Activated gamma-delta T cell treated with Interleukin-2 at 50 U/mL for 16 hours (primary cell): ENCODE data around the gene HORMAD2.

Experiments used
- DNase-seq: peaks from one replicate; pipeline ENCODE4 v3.0.0-alpha.2; 2020

The HORMAD2 gene, protein sequence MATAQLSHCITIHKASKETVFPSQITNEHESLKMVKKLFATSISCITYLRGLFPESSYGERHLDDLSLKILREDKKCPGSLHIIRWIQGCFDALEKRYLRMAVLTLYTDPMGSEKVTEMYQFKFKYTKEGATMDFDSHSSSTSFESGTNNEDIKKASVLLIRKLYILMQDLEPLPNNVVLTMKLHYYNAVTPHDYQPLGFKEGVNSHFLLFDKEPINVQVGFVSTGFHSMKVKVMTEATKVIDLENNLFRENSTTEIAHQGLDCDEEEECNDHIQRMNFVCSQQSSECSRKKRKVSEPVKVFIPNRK

DNA sequence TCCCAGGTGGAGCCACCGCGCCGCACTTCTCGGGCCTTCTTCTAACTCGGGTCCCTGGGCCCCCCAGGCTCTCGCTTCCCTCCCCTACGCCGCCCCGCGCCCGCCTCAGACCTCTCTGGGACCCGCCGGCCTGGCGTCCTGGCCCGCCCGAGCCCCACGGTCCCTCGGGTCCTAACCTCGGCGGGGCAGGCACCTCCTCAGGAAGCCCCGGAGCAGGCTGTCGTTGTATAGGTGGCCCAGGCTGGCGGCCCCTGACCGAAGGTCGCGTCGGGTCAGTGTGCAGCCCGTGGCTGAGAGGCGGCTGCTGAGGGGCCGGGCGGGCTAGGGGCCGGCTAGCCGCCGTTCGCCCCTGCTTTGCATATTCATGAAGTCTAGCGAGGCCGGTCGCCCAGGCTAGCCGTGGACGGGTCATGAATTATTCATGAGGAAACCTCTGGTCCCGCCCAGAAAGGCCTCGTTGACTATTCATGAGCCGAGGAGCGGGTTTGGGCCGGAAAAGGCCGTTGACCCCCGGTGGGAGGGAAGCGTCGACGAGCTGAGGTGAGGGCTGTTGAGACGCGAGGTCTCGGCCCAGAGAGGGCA is at the start of gene HORMAD2:
Gene HORMAD2 (plus strand): TSS at position 513 of the 582 bp plus-strand sequence. CDS start 13,489 bp downstream, outside the sequence.
- no peak for DNase-seq

DNA sequence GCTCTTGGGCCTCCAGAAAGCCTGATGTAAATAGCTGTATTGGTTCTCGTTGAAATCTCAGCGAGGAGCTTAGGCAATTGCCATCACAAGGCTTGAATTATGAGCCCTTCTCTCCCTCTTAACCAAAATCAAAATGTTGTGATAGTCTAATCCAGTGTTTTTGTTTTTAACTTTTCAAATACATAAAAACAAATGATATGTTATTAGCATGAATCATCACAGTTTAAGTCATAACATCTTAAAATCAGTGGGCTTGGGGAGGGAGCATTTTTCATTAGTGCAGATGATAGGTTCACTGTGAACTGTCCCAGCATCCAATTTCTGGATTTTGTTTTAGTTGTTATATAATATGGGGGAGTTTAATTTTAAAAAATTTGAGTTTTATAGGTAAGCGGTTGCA is 48.9 kb upstream of the HORMAD2 start:
- DNase-seq = no peak

DNA sequence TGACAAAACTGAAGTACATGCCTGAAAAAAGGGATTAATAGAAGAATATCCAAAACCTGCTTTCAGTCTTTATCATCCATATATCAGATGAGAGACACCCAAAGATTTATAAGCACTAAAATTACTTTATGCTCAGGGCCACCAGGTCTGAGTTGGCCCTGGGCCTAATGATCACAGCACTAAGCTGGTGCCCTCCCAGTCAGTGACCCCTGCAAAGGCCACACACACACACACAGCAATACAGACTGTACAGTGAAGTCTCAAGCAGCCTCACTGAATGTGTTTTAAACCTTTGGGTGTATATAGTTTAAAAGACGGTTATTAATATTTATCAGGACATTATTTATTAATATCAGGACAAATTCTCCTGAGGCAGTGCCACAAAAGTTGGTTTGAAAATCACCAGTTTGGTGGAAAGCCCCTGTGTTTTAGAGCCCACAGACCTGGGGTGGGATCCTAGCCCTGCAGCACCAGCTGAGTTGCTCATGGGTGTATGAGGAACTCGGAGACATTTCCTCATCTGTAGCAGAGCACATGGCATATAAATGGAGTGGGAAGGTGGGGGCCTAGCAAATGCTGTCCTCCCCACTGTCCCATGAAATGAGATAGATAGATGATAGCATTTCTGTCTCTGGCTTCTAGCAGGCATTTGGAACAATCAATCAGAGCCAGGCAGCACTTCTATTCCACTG is 48.4 kb upstream of the HORMAD2 start:
- no peak for DNase-seq

DNA sequence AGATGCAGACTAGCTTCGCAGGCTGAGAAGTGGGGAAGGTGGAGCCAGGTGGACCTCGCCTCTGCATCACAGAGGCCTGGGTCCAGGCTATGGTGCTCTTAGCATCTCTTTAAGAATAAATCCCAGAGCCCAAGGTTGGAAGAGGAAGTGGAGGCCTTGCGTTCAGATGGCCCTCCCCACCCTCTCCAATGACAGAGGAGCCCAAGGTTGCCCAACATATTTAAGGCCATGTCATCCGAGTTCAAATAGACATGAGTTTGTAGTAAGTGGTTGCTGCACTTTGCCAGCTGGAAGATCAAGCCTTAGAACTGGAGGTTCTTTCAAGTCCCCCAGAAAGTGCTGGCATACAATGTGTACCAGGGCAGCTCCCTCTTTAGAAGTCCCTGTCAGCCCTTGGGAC is 47.1 kb upstream of the HORMAD2 start:
- no peak for DNase-seq

DNA sequence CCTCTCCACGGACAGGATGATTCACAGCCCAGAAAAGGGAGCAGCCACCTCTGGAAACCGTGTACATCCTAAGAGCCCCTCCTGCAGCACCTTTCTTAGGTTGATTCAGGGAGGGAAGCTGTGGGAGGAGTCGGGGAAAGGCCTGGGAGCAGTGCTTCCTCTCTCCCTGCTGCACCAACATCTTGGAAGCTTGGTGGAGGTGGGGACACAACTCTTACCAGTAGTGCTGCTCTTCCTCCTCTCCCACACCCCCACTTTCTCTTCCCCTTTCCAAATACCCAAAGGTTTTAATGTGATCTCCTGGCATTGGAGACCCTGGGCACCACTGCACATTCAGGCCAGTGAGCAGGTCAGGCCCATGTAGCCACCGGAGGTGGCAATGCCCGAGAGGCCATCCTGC is 46.4 kb upstream of the HORMAD2 start:
- DNase-seq = no peak

DNA sequence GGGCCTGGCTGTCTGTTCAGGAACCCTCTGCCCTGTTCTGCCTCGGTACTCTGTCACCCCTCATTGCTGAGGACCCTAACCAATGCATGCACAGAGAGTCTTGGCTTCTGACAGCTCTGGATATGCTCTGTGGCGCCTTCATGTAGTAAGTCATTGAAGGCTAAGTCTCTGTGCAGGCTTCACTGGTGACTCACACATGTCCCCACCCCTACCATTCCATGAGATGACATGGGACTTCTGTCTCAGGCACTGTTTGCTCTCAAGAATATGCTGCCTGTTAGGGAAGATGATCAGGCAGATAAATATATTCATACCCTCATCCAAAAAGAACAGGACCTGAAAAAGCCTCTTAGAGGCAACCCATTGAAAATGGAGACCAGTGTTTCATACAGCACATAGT is 43.6 kb upstream of the HORMAD2 start:
- DNase-seq = no peak

DNA sequence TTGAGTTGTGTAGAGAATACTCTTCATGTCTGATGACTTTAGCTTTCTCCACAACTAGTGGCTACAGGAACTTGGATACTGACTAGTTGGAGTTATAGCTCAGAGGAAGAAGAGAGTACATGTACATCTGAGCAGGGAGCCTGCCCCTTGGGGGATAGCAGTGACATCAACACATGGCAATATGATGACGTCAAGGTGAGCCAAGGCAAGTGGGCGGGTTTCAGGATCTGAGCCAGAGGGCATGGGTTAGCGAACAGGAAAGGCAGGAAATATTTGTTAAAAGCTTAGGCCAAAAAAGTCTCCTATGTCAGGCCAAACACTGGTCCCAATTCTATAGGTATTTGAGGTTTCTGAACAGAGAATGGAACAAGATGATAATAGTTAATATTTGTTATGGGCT is 42.0 kb upstream of the HORMAD2 start:
- DNase-seq = no peak

DNA sequence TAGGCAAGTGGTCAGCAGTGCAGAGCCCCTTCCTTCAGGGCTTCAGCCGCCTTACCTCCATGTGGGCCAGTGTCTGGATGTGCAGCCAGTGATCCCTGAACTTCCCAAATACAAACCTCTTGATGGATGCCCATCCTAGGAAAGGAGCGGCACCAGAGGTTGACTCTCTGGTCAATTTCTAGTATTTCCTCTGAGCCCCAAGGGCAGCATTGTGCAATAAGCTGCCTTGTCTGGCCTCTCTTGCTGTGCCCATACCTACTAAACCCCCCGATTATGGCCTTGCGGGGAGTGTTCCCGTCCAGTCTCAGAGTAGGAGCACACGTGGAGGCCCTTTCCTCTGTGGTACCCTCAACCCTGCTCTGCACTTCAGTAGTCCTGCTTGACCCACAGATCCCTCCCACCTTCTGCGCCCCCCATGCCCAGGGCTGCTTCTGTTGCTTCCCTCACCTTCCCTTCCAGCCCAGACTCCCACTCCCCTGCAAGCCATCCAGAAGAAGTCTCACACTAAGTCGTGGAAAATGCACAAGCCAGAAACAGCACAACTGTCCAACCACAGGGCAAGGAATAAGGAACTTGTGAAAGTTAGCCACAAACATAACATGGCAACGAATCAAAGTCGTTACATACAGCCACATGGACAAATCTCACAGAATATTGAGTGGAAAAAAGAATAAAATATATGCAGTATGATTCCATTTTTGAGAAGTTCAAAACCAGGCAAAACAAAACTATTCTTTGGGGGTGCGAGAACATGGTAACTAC is 39.6 kb upstream of the HORMAD2 start:
- DNase-seq = no peak

DNA sequence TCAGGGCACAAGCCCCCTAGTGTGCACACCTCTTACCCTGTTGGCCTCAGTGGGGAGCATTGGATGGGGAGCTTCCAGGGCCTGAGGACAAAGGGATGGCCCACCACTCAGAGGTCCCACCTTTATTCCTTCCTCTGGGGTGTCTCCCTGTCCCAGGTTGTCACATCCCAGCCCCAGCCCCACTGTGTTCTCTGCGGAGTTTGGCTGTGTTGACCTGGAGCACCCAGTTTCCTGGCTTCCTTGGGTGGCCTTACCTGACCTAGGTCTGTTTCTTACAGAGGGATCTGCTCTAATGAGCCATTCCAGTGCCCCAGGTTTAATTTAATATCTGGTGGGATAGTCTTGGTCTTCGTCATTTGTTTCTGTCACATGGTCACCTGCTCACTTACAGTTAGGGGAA is 38.8 kb upstream of the HORMAD2 start:
- no peak for DNase-seq

DNA sequence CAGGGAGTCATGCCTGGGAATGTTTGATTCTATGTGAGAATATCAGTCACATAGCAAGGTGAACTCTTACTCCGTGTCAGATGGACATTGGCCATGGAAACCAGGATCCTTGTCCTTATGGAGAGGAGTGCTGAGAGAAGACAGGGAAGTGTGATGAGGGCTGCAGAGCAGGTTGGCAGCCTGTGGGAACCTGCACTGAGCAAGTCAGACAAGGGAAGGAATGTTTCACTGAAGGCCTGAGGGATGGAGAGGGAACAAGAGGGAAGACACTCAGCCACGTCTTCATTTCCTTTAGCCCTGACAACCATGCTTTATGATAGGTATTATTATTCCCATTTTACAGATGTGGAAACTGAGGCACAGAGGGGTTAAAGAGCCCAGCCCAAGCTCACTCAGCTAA is 38.4 kb upstream of the HORMAD2 start:
- DNase-seq = no peak

DNA sequence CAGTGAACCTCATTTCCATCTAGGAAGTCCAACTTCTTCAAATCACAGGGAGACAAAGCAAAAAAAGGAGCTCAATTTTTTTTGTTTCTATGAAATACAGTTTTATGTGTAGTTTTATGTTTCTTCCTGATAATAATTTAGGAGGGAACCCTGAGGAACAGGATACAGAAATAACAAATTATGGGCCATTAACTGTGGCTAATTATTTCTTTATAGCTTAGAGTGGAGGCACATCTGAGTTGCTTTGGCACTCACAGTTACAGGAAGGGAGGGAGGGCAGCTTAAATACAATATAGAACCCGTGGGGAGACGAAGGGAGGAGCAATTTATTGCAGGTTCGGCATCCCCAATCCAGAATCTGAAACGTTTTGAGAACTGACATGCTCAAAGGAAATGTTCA is 37.1 kb upstream of the HORMAD2 start:
- DNase-seq = no peak

DNA sequence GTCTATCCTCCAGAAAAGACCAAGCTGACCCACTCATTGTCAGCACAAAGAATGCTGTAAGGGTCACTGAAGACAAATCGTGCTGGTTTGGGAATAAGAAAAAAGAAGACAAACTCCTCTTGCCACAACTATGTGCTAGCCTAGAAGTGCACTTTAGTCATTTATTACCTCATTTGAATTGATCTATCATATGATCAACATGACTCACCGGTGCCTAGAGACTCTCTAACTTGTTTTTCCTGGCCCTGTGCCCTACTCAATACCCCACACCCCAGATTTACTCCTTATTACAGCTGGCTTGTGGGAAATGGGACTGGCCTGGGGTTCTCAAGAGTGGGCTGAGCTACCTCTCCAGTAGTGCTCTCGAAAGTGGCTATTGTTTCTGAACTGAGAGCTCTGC is 35.9 kb upstream of the HORMAD2 start:
- no peak for DNase-seq

DNA sequence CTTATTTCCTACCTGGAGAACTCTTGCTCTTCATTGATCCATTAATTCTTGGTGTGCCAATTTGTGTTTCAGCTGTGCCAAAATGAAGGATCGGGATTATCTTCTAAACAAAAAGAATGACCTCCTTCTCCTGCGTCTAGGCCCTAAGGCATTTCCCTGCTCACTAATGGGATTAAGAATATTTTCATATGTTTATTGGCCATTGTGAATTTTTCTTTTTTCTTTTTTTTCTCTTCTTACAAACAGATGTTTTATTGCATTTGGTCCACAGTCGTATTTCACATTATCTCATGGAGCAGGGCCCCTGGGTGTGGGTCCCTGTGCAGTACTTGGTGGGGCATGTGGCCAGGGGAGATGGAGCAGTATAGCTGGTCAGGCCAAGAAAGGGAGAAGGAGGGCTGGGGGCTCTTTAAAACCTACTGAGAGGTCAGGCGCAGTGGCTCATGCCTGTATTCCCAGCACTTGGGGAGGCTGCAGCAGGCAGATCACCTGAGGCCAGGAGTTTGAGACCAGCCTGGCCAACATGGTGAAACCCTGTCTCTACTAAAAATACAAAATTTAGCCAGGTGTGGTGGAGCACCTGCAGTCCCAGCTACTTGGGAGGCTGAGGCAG is 35.3 kb upstream of the HORMAD2 start:
- no peak for DNase-seq

DNA sequence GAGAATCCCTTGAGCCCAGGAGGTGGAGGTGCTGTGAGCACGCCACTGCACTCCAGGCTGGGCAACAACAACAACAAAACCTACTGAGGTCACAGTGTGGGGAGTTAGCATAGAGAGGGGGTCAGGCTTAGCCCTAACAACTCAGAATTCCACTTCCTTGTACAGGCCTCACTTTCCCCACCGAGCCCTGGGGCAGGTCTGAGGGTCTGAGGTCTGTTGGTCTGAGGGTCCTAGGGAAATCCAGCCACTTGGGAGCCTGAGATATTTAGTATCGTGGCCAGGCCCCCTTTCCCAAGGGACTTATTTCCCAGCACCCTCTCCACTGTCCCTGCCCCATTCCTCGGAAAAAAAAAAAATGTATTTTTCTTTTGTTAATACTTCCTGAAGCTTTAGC is 34.8 kb upstream of the HORMAD2 start:
- no peak for DNase-seq

DNA sequence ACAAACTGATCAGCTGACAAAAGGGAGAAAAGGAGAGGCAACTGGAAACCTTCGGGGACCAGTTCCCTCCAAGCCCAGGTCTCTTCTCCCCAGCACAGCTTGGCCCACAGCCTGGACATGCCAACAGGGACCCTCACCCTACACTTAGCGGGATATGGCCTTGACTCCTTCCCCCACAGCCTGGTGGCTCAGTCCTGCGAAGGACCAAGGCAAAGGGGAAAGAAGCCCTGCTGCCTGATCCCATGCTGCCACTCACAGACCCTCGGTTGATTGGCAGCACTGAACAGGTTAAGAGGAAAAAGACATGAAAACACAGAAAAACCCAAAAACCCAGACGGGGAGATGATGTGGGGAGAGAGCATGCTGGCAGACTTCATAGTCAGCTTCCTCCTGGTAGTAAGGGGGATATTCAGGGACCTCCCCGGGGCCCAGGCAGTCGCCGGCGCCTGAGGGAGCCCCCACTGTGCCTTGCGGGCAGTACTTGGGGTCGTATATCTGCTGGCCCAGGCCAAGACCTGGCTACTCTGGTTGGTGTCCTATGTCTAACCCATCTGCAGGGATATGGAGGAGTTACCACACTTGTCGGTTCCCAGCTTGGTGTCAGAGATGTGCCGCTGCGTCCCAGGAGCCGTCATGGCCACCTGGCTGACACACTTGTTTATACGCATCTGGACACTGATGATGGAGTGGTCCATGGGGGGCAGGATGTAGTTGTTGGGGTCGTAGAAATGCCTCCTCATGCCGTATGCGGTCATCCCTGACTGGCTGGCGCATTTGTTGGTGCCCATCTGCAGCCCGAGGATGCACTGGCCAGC is 34.2 kb upstream of the HORMAD2 start:
- no peak for DNase-seq

DNA sequence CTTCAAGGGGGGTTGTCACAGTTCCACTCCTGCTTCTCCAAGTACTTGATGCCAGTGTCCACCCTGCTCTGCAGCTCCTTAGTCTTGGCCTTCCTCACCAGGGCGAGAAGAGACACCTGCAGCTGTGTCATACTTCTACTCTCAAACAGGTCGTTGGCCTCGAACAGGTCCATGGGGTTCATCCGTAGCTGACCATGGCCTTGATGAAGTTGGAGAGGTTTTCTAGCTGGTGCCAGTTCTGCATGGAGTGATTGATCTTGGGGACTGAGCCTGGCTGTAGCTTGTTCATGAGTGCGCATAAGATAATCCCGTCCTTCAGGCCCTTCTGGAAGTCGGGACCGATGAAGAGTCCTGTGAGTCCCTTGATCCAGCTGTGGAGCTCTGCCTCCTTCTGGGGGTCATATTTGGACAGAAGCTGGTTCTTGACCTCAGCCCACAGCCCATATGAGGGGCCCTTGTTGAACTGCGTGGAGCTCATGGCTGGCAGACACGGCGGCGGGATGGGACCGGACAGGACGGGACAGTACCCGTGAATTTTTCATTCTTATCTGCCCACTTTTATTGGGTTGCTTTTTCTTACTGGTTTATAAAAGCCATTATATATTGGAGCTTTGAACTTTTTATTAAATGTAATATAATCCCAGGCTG is 33.4 kb upstream of the HORMAD2 start:
- DNase-seq = no peak

DNA sequence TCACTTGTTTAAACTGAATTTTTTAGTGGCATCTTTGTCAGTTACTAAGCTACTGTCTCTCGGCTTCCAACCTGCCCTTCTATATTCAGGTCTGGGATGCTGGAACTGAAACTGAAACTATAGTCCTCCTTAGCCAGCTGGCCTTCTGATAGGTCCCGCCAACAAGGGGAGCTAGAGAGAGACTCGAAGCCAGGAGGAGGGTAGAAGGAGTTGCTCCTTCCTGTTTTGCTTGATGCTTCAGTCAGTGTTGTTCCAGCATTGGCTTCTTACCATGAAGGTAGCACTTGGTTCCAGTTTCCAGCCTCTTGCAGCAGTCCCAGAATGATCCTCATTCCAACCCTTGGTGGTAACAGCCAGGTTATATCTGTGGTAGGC is 32.9 kb upstream of the HORMAD2 start:
- DNase-seq = no peak

DNA sequence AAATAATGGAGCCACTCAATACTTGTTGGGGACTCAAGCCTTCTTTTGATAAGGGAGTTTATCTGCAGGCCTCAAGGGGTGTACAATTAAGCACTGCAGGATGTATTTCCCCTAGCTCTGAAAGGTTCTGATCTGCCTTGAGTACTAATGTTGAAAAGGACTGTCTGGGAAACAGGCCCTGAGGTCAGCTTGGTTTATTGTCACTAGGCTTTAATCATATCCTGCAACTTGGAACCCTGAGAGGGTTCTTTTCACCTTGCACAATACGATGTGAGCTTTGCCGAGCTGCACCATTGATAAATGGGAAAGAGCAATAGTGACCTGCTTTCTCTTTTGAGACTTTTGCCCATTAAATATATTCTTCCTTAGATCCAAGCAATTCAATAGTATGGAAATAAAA is 31.6 kb upstream of the HORMAD2 start:
- DNase-seq = no peak

DNA sequence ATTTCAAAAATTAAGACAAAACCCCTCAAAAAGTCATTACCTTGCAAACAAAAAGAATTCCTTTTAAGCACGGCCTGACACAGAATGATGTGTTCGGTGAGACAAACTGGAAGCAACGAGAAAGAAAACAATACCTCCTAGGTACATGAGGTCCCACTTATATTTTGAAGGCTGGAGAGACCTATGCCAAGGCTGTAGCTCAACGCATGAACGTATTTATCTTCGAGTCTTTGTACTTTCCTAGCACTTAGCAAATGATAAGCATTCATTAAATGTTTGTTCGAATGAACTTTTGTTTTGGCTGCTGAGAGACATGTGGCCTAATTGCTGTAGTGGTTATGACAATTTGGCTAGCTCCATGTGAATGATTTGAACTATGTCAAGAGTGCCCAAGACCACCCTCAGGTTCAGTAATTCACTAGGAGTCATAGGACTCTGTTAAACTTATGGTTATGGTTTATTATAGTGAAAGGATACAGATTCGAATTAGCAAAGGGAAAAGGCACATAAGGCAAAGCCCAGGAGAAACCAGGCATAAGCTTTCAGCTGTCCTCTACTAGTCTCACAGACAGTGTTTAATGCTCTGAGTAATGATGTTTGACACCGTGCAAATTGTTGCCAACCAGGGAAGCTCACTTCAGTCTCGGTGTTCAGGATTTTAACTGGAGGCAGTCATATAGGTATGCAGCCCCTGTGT is 26.0 kb upstream of the HORMAD2 start:
- no peak for DNase-seq

DNA sequence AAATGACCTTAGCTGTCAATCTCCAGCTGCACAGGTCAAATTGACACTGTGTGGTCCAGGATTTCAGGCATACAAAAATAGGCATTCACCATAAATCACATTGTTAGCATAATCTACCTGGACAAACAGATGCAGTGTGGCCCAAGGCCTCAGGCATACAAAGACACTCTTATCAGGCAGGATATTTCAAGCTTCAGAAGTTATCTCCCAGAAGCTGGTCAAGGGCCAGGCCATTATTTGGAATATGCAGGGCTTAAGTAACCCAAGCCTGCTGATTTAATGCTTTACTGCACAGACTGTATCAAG is 25.5 kb upstream of the HORMAD2 start:
- DNase-seq = no peak

DNA sequence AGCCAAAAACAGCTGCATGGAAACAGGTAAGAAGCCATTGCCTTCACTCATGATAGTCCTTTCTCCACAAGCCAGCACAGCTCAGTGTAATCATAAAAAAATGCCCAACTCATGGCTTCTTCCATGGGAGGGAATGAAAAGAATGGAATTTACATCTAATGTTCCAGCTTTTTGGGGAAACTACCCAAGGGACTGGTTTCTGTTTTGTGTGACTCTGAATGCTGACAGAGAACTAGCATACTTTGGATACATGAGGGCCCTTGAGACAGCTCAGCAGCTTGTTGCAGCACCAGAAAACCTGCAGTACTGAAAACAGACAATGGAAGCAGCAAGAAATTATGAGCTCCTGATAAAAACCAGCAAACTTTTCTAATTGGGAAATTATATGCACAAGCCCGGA is 24.2 kb upstream of the HORMAD2 start:
- no peak for DNase-seq
